Ovary (tissue), 9 donors: ENCODE results near the gene ZNRD2. TPM values are rescaled to one million over a fixed set of nuclear protein-coding genes. Genes with fewer than 3 reads are reported as not detected.
A peak's percentile ranks its signal among the peaks of the same experiment; 100 is the strongest.

Experiments used
- DNase-seq, 5 donors: peaks; one replicate each; pipeline ENCODE4 v3.0.0-alpha.2; 2019 to 2020
- H3K27ac ChIP-seq, 2 donors: fragments of 200-600 bp; one replicate each; pipeline versions ENCODE4 v1.5.1 to v1.8.0; 2019 to 2022
- H3K27me3 ChIP-seq: fragments of 200-600 bp; one replicate; pipeline ENCODE4 v1.8.0; 2022
- H3K36me3 ChIP-seq: fragments of 200-600 bp; sonication (generic); one replicate; pipeline ENCODE4 v1.5.1; 2019
- H3K4me1 ChIP-seq: one replicate; pipeline ENCODE4 v1.8.1; 2013; ENCODE audit warnings: mild to moderate bottlenecking, moderate library complexity; ENCODE audit not compliant: insufficient read depth
- H3K4me3 ChIP-seq: fragments of 200-600 bp; sonication (generic); one replicate; pipeline ENCODE4 v1.5.1; 2017
- H3K9me3 ChIP-seq, 2 donors: fragments of 200-600 bp in 1 of 2; sonication (generic) in 1 of 2; one replicate each; pipeline versions ENCODE4 v1.5.1 to v1.8.1; 2013 to 2019; ENCODE audit warnings: mild to moderate bottlenecking in 1 of 2, moderate library complexity in 1 of 2
- EP300 ChIP-seq: sonication (generic); formaldehyde crosslinking; IDR thresholded peaks from one replicate; pipeline ENCODE4 v1.6.1; 2017; ENCODE audit warnings: antibody characterized with exemption
- POLR2A ChIP-seq: fragments of 450-650 bp; IDR thresholded peaks from one replicate; pipeline ENCODE4 v1.6.1; 2017; ENCODE audit warnings: antibody characterized with exemption, mild to moderate bottlenecking, moderate library complexity
- WGBS, 3 donors: extraction: QIAGEN DNeasy Blood & Tissue Kit in 1 of 3; methylation state at CpG; one replicate each; pipeline versions ENCODE4 v1.1.5 to v1.1.7; 2013 to 2017; 5-methylcytosine and 5-hydroxymethylcytosine counted together
- intact Hi-C, 4 donors: fragments of 100-400 bp; cut with DNase I; formaldehyde crosslinking; loops; one replicate each; pipeline versions ENCODE4 v1.11.0 to v1.15.1; 2022 to 2023
- polyA plus RNA-seq, 2 donors: library from polyadenylated mRNA; stranded (reverse); fragments of 200-250 nt in 1 of 2; fragments of 350-450 nt in 1 of 2; fragmentation: Illumina TruSeq in 1 of 2; extraction: RNeasy Lipid Tissue Mini Kit (QIAGEN cat#74804) in 1 of 2; gene quantifications; one replicate each; pipeline ENCODE4 v1.2.3, GENCODE V29; 2013 to 2014
- total RNA-seq, 7 donors: library from RNA; depleted of rRNA in 2 of 7; stranded (reverse); fragments of >200 nt in 2 of 7; fragmentation: NEBNext Ultra II Directional in 3 of 7; extraction: Animal tissue kit (Norgen Biotek cat#: 25700) in 3 of 7; gene quantifications; one replicate each; pipeline versions ENCODE4 v1.1.0 to v1.2.4, GENCODE V29; 2016 to 2023
- TF ChIP-seq, protein P1 (sequence below), 3 donors: fragments of 450-650 bp in 2 of 3; fragments of 200-600 bp in 1 of 3; IDR thresholded peaks; one replicate each; pipeline versions ENCODE4 v1.5.1 to v1.8.0; 2016 to 2022; ENCODE audit warnings: antibody characterized with exemption in 3 of 3, mild to moderate bottlenecking in 1 of 3
- donor health status: DM: no; HTN: no; CAD: no; lungs with moderate emphysema.
- donor health status: DM: no; HTN: no; CAD: no.
- donor health status: Bipolar disorder and iron deficiency.
- donor health status: DM: yes; HTN: yes; CAD: no.
- donor health status: DM: no; HTN: no; CAD: no.
- donor health status: DM: yes; HTN: yes; CAD: no.

ZNRD2 gene
- total and polyA plus RNA-seq, 9 donors, result 2.3 to 61.8 (median 39.2) TPM

GRCh38 chr11:65615950-65616574, 45.8 kb downstream of the ZNRD2 start:
- Histone ChIP-seq H3K4me3 (peak overlapping the region; percentile 86), H3K36me3 (no peaks in the 10 kb centered on the region), H3K4me1 (peaks cover 17% of the 10 kb centered on the region), H3K9me3 (no peaks in the 10 kb centered on the region), H3K27ac (peak overlapping the region; percentile 9 to 97), H3K27me3 (no peaks in the 10 kb centered on the region)
- TF ChIP-seq, protein P1, sequence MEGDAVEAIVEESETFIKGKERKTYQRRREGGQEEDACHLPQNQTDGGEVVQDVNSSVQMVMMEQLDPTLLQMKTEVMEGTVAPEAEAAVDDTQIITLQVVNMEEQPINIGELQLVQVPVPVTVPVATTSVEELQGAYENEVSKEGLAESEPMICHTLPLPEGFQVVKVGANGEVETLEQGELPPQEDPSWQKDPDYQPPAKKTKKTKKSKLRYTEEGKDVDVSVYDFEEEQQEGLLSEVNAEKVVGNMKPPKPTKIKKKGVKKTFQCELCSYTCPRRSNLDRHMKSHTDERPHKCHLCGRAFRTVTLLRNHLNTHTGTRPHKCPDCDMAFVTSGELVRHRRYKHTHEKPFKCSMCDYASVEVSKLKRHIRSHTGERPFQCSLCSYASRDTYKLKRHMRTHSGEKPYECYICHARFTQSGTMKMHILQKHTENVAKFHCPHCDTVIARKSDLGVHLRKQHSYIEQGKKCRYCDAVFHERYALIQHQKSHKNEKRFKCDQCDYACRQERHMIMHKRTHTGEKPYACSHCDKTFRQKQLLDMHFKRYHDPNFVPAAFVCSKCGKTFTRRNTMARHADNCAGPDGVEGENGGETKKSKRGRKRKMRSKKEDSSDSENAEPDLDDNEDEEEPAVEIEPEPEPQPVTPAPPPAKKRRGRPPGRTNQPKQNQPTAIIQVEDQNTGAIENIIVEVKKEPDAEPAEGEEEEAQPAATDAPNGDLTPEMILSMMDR (IDR thresholded peaks at IDR 0.05), result no peak
- TF ChIP-seq EP300, result no peak
- TF ChIP-seq POLR2A, result no peak
- intact Hi-C loops, result no loop called here
- DNase-seq, result no peak
- WGBS, 3 donors, result 0 to 1% (median 1%) methylated on average over 20 to 50 of the region's 50 CpGs

DNA sequence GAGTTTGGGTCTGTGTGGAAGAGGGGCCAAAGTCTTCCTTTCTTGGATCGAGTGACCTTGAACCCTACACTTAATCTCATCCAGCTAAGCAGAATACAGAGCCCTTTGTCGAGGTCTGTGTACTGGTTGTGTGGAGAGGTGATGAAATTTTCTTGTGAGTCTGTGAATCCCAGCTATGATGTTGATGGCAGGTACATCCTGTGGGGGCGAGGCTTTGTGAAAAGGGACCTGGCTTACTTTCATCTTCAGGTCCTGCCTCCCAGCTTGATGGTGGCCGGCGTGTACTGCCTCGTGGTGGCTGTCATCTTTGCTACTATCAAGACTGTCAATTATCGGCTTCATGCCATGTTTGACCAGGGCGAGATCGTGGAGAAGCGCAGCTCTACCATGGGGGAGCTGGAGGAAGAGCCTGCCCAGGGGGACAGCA, 46.3 kb downstream of the ZNRD2 start:
- no peaks in the 10 kb centered on the region for H3K36me3 ChIP-seq
- H3K4me3 ChIP-seq, result peak overlapping the region; percentile 86
- 51 to 61% (median 51%) methylated on average over 10 of the region's 10 CpGs for WGBS, 3 donors
- TF ChIP-seq POLR2A (no peak), EP300 (no peak)
- TF ChIP-seq, protein P1 (IDR thresholded peaks at IDR 0.05), result no peak
- H3K27me3 ChIP-seq, result no peaks in the 10 kb centered on the region
- intact Hi-C loops, result no loop called here
- DNase-seq, result peak in 1 of 5 donors; percentile 41
- peaks cover 17% of the 10 kb centered on the region for H3K4me1 ChIP-seq
- peak overlapping the region in 1 of 2 donors; percentile 97 for H3K27ac ChIP-seq
- no peaks in the 10 kb centered on the region for H3K9me3 ChIP-seq

GRCh38 chr11:65617136-65617850, 47.0 kb downstream of the ZNRD2 start:
- 85 to 88% (median 87%) methylated on average over 17 of the region's 17 CpGs for WGBS, 3 donors
- Histone ChIP-seq H3K4me1 (peaks cover 15% of the 10 kb centered on the region), H3K4me3 (no peak overlapping the region), H3K27me3 (no peaks in the 10 kb centered on the region), H3K36me3 (no peaks in the 10 kb centered on the region), H3K27ac (no peak overlapping the region), H3K9me3 (no peaks in the 10 kb centered on the region)
- TF ChIP-seq, protein P1 (IDR thresholded peaks at IDR 0.05), result no peak
- no peak for TF ChIP-seq EP300
- TF ChIP-seq POLR2A, result no peak
- peak in 1 of 5 donors; percentile 31 for DNase-seq
- intact Hi-C loops, result no loop called here

- Histone ChIP-seq H3K27ac (no peak overlapping the region), H3K27me3 (no peaks in the 10 kb centered on the region), H3K4me1 (peaks cover 6% of the 10 kb centered on the region), H3K36me3 (no peaks in the 10 kb centered on the region), H3K4me3 (no peak overlapping the region), H3K9me3 (no peaks in the 10 kb centered on the region)
- intact Hi-C loops, result loop anchor here in 1 of 4 donors (2.0 kb wide), 1 partner anchor 151 kb away; no protein-coding TSS in a partner anchor
- no peak for TF ChIP-seq POLR2A
- WGBS, 3 donors, result 88 to 90% (median 88%) methylated on average over 25 to 33 of the region's 33 CpGs
- DNase-seq, result peak in 1 of 5 donors; percentile 40
Measured at GRCh38 chr11:65617990-65618751, 47.9 kb downstream of the ZNRD2 start.
